HCT116 (cell line): ENCODE data around the gene NFATC3. TPM values are rescaled to one million over a fixed set of nuclear protein-coding genes. Genes with fewer than 3 reads are reported as not detected.
A peak's percentile ranks its signal among the peaks of the same experiment; 100 is the strongest.

Source experiments
- ATAC-seq: fragments of 200-7000 bp; cut with Tn5 transposase; 2 replicates; pipeline ENCODE4 v1.9.1; 2020; ENCODE audit warnings: mild to moderate bottlenecking, moderate library complexity
- BruUV-seq: library from RNA; stranded (reverse); fragments of 400-500 nt; replicated peaks from 2 replicates; lab custom pipeline; 2021; lab: Mats Ljungman, UMichigan
- CTCF ChIA-PET: fragments of 300-600 bp; sonication (Branson Sonifier 250); formaldehyde crosslinking; loops from one replicate; lab custom pipeline; 2021; ENCODE audit warnings: antibody characterized with exemption; lab: Charles Lee
- POLR2A ChIA-PET: fragments of 300-600, 350-600 bp; sonication (Branson Sonifier 250); formaldehyde crosslinking; loops from one replicate; lab custom pipeline; 2021; ENCODE audit warnings: antibody characterized with exemption; lab: Charles Lee
- RAD21 ChIA-PET, 2 experiments: fragments of 300-600 bp; sonication (Branson Sonifier 250); formaldehyde crosslinking; loops; one replicate each; lab custom pipeline; 2023; ENCODE audit warnings: low total read pairs in 2 of 2; ENCODE audit not compliant: uncharacterized antibody in 2 of 2, unreplicated experiment in 2 of 2, low non-redundant PET in 1 of 2; lab: Charles Lee
- DNase-seq: peaks from one replicate; pipeline ENCODE4 v3.0.0-alpha.2; 2010; ENCODE audit warnings: low read depth, low spot score
- H2AFZ ChIP-seq: fragments of 200-600 bp; shearing (Covaris generic), sonication (generic); 2 replicates; pipeline ENCODE4 v1.6.1; 2017; ENCODE audit warnings: low read depth, mixed run types, mixed read lengths, antibody characterized with exemption, low read length; ENCODE audit not compliant: poor library complexity, severe bottlenecking
- H3K27ac ChIP-seq: 2 replicates; pipeline ENCODE4 v1.5.1; 2012; ENCODE audit warnings: low read depth, low read length
- H3K27me3 ChIP-seq: fragments of 200-600 bp; sonication (generic); 2 replicates; pipeline ENCODE4 v1.6.1; 2016; ENCODE audit warnings: mixed run types, low read length, mixed read lengths; ENCODE audit not compliant: insufficient read depth
- H3K36me3 ChIP-seq, 2 experiments: fragments of 200-500 bp in 1 of 2; fragments of 200-600 bp in 1 of 2; sonication (Bioruptor generic) in 1 of 2; sonication (generic) in 1 of 2; 2 replicates each; pipeline versions ENCODE4 v1.5.1 to v1.6.1; 2014 to 2016; ENCODE audit warnings: low read length in 2 of 2, inconsistent platforms in 1 of 2, mixed read lengths in 1 of 2, mixed run types in 1 of 2; ENCODE audit not compliant: insufficient read depth in 2 of 2, control insufficient read depth in 1 of 2
- H3K4me1 ChIP-seq, 2 experiments: fragments of 200-600 bp in 1 of 2; sonication (generic) in 1 of 2; 2 replicates each; pipeline versions ENCODE4 v1.5.1 to v1.6.1; 2012 to 2017; ENCODE audit warnings: low read length in 2 of 2, inconsistent platforms in 1 of 2, mild to moderate bottlenecking in 1 of 2, mixed read lengths in 1 of 2, mixed run types in 1 of 2, moderate library complexity in 1 of 2; ENCODE audit not compliant: insufficient read depth in 2 of 2, control insufficient read depth in 1 of 2
- H3K4me2 ChIP-seq: fragments of 200-600 bp; sonication (generic); 2 replicates; pipeline ENCODE4 v1.6.1; 2017; ENCODE audit warnings: mixed run types, low read length, mixed read lengths
- H3K4me3 ChIP-seq, 2 experiments: fragments of 200-600 bp in 1 of 2; sonication (generic) in 1 of 2; replicated peaks in 1 of 2; 2 replicates each; pipeline ENCODE4 v1.5.1; 2011 to 2016; ENCODE audit warnings: low read length in 2 of 2, control low read depth in 1 of 2, low read depth in 1 of 2, mild to moderate bottlenecking in 1 of 2, mixed read lengths in 1 of 2, mixed run types in 1 of 2
- H3K79me2 ChIP-seq: fragments of 200-600 bp; sonication (generic); 2 replicates; pipeline ENCODE4 v1.6.1; 2017; ENCODE audit warnings: mild to moderate bottlenecking, mixed run types, low read length, moderate library complexity, mixed read lengths; ENCODE audit not compliant: insufficient read depth
- H3K9ac ChIP-seq: fragments of 200-600 bp; sonication (generic); 2 replicates; pipeline ENCODE4 v1.6.1; 2016; ENCODE audit warnings: low read length, mixed read lengths
- H3K9me2 ChIP-seq: fragments of 200-600 bp; sonication (generic), shearing (Covaris generic); 2 replicates; pipeline ENCODE4 v1.6.1; 2017; ENCODE audit warnings: mixed run types, mild to moderate bottlenecking, moderate library complexity; ENCODE audit not compliant: insufficient read depth
- H3K9me3 ChIP-seq, 2 experiments: fragments of 200-500 bp in 1 of 2; fragments of 200-600 bp in 1 of 2; sonication (Bioruptor generic) in 1 of 2; sonication (generic) in 1 of 2; 2 replicates each; pipeline ENCODE4 v1.6.1; 2014 to 2017; ENCODE audit warnings: low read length in 2 of 2, mixed read lengths in 2 of 2, inconsistent platforms in 1 of 2, low read depth in 1 of 2, mild to moderate bottlenecking in 1 of 2, mixed run types in 1 of 2, moderate library complexity in 1 of 2; ENCODE audit not compliant: control insufficient read depth in 1 of 2, insufficient read depth in 1 of 2
- H4K20me1 ChIP-seq: fragments of 200-600 bp; sonication (generic), shearing (Covaris generic); 2 replicates; pipeline ENCODE4 v1.6.1; 2017; ENCODE audit warnings: mixed run types, mild to moderate bottlenecking, moderate library complexity; ENCODE audit not compliant: insufficient read depth
- CEBPB ChIP-seq: IDR thresholded peaks from 2 replicates; pipeline ENCODE4 v1.6.1; 2012; ENCODE audit warnings: low read depth
- ELF1 ChIP-seq: IDR thresholded peaks from 2 replicates; pipeline ENCODE4 v1.6.1; 2012; ENCODE audit warnings: low read depth, borderline replicate concordance
- EZH2phosphoT487 ChIP-seq: fragments of 200-600 bp; IDR thresholded peaks from 2 replicates; pipeline ENCODE4 v1.6.1; 2018; ENCODE audit warnings: antibody characterized with exemption, borderline replicate concordance
- JUND ChIP-seq: IDR thresholded peaks from 2 replicates; pipeline ENCODE4 v1.6.1; 2012
- POLR2A ChIP-seq: IDR thresholded peaks from 2 replicates; pipeline ENCODE4 v1.7.0; 2011; ENCODE audit warnings: borderline replicate concordance; ENCODE audit not compliant: insufficient read depth, insufficient read length; ENCODE audit errors: extremely low read depth
- RAD21 ChIP-seq: IDR thresholded peaks from 2 replicates; pipeline ENCODE4 v1.6.1; 2012; ENCODE audit warnings: low read depth, mild to moderate bottlenecking
- SIN3A ChIP-seq: IDR thresholded peaks from 2 replicates; pipeline ENCODE4 v1.6.1; 2012; ENCODE audit warnings: low read depth
- ZNF274 ChIP-seq: fragments of 200-500 bp; sonication (Bioruptor generic); IDR thresholded peaks from 2 replicates; pipeline ENCODE4 v1.6.1; 2014; ENCODE audit warnings: mild to moderate bottlenecking, low read depth, low read length, inconsistent platforms
- intact Hi-C: fragments of 100-400 bp; cut with micrococcal nuclease; formaldehyde crosslinking; loops from 2 replicates; pipeline ENCODE4 v1.10.0; 2022
- total RNA-seq: library from RNA; stranded (reverse); gene quantifications from one replicate; pipeline ENCODE4 v1.2.1, GENCODE V29; 2021; ENCODE audit not compliant: unreplicated experiment
- TF ChIP-seq, protein P1 (sequence below): IDR thresholded peaks from 2 replicates; pipeline ENCODE4 v1.6.1; 2012
- TF ChIP-seq, protein P2 (sequence below), 3 experiments: fragments of 200-600 bp in 1 of 3; sonication (generic) in 1 of 3; IDR thresholded peaks in 2 of 3; conservative IDR thresholded peaks in 1 of 3; 2 replicates each; pipeline ENCODE4 v1.5.1; 2012 to 2017; ENCODE audit warnings: low read depth in 2 of 3, low read length in 2 of 3, antibody characterized with exemption in 1 of 3, borderline replicate concordance in 1 of 3, control low read depth in 1 of 3, mild to moderate bottlenecking in 1 of 3, mixed read lengths in 1 of 3, mixed run types in 1 of 3, moderate library complexity in 1 of 3; ENCODE audit not compliant: insufficient read depth in 1 of 3
- TF ChIP-seq, protein P3 (sequence below): IDR thresholded peaks from 2 replicates; pipeline ENCODE4 v1.6.1; 2012; ENCODE audit warnings: low read depth

The NFATC3 gene
- total RNA-seq, 1 experiment from 2014 or later, result 25.6 TPM

DNA sequence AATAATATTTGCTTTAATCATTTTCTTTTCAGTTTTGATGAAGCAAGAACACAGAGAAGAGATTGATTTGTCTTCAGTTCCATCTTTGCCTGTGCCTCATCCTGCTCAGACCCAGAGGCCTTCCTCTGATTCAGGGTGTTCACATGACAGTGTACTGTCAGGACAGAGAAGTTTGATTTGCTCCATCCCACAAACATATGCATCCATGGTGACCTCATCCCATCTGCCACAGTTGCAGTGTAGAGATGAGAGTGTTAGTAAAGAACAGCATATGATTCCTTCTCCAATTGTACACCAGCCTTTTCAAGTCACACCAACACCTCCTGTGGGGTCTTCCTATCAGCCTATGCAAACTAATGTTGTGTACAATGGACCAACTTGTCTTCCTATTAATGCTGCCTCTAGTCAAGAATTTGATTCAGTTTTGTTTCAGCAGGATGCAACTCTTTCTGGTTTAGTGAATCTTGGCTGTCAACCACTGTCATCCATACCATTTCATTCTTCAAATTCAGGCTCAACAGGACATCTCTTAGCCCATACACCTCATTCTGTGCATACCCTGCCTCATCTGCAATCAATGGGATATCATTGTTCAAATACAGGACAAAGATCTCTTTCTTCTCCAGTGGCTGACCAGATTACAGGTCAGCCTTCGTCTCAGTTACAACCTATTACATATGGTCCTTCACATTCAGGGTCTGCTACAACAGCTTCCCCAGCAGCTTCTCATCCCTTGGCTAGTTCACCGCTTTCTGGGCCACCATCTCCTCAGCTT is 105.8 kb downstream of the NFATC3 start:
- Histone ChIP-seq H3K4me1 (no peaks in the 10 kb centered on the region), H3K79me2 (no peaks in the 10 kb centered on the region), H3K36me3 (peaks cover 10% of the 10 kb centered on the region in 2 experiments; a peak in 2 of 4 replicates), H3K4me2 (no peak overlapping the region), H3K27ac (no peak overlapping the region), H3K4me3 (no peak overlapping the region), H3K9ac (no peak overlapping the region), H4K20me1 (no peaks in the 10 kb centered on the region), H2AFZ (no peak overlapping the region), H3K9me3 (no peaks in the 10 kb centered on the region; a peak in 1 of 4 replicates), H3K27me3 (no peaks in the 10 kb centered on the region), H3K9me2 (no peaks in the 10 kb centered on the region)
- ChIA-PET RAD21 (no interaction called here), POLR2A (no interaction called here), CTCF (no interaction called here)
- BruUV-seq, result TSS peak; percentile 41
- no peak for TF ChIP-seq CEBPB
- TF ChIP-seq, protein P1, sequence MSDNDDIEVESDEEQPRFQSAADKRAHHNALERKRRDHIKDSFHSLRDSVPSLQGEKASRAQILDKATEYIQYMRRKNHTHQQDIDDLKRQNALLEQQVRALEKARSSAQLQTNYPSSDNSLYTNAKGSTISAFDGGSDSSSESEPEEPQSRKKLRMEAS, result no peak
- DNase-seq (no peak), ATAC-seq (no peak)
- intact Hi-C loops, result no loop called here

DNA sequence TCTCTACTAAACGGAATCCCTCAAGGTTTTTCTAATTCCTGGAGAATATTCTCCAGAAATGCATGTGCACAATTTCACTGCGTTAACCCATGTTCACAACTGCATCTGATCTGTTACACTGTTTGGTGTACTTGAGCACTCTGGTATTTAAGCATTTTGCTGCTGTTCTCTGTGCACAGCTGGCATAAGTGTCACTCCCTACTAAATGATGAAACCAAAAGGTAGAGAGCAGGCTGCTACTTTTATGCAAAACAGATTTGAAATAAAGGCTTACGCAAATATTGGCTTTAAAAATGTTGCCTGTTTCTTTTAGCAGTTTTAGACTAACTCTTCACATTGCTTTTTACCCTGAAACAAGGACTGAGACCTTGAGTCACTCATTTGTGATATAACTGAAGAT is 109.1 kb downstream of the NFATC3 start:
- Histone ChIP-seq H4K20me1 (no peaks in the 10 kb centered on the region), H3K4me1 (no peaks in the 10 kb centered on the region), H3K4me3 (no peak overlapping the region), H3K79me2 (no peaks in the 10 kb centered on the region), H2AFZ (no peak overlapping the region), H3K9ac (no peak overlapping the region), H3K36me3 (peaks cover 10% of the 10 kb centered on the region in 2 experiments; a peak in 2 of 4 replicates), H3K4me2 (no peak overlapping the region), H3K9me3 (no peaks in the 10 kb centered on the region), H3K27ac (no peak overlapping the region), H3K9me2 (no peaks in the 10 kb centered on the region), H3K27me3 (no peaks in the 10 kb centered on the region)
- BruUV-seq, result no TSS peak
- DNase-seq, result no peak
- intact Hi-C loops, result no loop called here
- ChIA-PET CTCF (no interaction called here), RAD21 (no interaction called here), POLR2A (no interaction called here)
- ATAC-seq, result no peak
- TF ChIP-seq, protein P1, result no peak
- TF ChIP-seq, protein P2, sequence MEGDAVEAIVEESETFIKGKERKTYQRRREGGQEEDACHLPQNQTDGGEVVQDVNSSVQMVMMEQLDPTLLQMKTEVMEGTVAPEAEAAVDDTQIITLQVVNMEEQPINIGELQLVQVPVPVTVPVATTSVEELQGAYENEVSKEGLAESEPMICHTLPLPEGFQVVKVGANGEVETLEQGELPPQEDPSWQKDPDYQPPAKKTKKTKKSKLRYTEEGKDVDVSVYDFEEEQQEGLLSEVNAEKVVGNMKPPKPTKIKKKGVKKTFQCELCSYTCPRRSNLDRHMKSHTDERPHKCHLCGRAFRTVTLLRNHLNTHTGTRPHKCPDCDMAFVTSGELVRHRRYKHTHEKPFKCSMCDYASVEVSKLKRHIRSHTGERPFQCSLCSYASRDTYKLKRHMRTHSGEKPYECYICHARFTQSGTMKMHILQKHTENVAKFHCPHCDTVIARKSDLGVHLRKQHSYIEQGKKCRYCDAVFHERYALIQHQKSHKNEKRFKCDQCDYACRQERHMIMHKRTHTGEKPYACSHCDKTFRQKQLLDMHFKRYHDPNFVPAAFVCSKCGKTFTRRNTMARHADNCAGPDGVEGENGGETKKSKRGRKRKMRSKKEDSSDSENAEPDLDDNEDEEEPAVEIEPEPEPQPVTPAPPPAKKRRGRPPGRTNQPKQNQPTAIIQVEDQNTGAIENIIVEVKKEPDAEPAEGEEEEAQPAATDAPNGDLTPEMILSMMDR (IDR thresholded peaks at IDR 0.05 in 2 of 3, conservative IDR thresholded peaks at IDR 0.05 in 1 of 3; ENCODE audit: borderline replicate concordance in 1 of 3, insufficient read depth in 1 of 3, low read depth in 2 of 3, low read length in 2 of 3), result no peak
- TF ChIP-seq POLR2A (no peak), JUND (no peak), ZNF274 (no peak), ELF1 (no peak), SIN3A (no peak), RAD21 (no peak), EZH2phosphoT487 (no peak)
- TF ChIP-seq, protein P3, sequence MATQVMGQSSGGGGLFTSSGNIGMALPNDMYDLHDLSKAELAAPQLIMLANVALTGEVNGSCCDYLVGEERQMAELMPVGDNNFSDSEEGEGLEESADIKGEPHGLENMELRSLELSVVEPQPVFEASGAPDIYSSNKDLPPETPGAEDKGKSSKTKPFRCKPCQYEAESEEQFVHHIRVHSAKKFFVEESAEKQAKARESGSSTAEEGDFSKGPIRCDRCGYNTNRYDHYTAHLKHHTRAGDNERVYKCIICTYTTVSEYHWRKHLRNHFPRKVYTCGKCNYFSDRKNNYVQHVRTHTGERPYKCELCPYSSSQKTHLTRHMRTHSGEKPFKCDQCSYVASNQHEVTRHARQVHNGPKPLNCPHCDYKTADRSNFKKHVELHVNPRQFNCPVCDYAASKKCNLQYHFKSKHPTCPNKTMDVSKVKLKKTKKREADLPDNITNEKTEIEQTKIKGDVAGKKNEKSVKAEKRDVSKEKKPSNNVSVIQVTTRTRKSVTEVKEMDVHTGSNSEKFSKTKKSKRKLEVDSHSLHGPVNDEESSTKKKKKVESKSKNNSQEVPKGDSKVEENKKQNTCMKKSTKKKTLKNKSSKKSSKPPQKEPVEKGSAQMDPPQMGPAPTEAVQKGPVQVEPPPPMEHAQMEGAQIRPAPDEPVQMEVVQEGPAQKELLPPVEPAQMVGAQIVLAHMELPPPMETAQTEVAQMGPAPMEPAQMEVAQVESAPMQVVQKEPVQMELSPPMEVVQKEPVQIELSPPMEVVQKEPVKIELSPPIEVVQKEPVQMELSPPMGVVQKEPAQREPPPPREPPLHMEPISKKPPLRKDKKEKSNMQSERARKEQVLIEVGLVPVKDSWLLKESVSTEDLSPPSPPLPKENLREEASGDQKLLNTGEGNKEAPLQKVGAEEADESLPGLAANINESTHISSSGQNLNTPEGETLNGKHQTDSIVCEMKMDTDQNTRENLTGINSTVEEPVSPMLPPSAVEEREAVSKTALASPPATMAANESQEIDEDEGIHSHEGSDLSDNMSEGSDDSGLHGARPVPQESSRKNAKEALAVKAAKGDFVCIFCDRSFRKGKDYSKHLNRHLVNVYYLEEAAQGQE, result no peak
